Tongue (tissue), 2 donors: ENCODE measurements around the gene UBAP2. TPM values are rescaled to one million over a fixed set of nuclear protein-coding genes. Genes with fewer than 3 reads are reported as not detected.

ENCODE experiments used
- DNase-seq: peaks from one replicate; pipeline ENCODE4 v3.0.0-alpha.2; 2015
- total RNA-seq: library from RNA; depleted of rRNA; stranded (reverse); fragments of >200 nt; gene quantifications from one replicate; pipeline ENCODE4 v1.2.3, GENCODE V29; 2014

Gene UBAP2
- total RNA-seq, 1 donor from 2014 or later = 60.4 TPM

DNA sequence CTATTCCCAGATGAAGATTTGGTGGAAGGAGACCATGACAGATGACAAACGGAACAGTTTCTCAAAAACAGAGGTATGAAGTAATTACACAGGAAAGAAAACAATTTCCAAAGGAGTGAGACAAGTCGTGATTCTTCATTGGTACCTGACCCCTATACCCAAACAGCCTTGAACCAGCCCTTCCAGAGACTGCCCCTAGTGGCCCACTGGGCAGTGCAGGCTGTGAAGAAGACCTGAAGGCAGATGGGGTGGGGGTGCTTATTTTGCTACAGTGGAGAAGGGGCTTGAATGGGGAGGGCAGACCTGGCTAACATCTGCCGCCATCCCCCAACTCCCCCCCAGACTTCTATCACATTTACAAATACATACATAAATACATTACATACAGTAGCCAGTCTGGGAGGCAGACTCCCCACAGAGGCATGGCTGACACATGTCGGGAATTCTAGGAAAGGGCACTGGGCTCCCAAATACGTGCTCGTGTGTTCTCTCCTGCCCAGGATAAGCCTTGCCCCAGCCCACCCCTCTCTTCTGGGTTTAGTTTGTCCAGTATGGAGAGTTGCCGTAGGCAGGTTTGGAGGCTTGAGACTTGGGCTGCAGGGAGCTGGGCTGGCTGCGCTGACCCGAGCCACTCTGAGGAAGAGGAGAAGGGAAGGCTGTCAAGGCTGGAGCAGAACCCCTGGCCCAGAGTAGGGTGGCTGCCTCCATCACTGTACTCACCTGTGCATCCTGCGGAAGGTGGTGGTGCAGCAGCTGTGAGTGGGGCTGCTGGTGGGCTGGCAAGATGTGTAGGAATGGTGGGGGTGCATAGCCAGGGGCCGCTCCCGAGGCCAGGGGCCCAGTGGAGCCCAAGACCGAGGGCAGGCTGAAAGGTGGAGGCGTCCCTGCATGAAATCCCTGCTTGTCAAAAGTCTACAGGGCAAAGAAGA is 126.5 kb downstream of the UBAP2 start:
- no peak for DNase-seq

GRCh38 chr9:33919276-33919897 is 129.3 kb downstream of the UBAP2 start:
- DNase-seq = no peak

GRCh38 chr9:33917036-33917435 is 131.7 kb downstream of the UBAP2 start:
- DNase-seq = no peak

GRCh38 chr9:33914887-33915628 is 133.6 kb downstream of the UBAP2 start:
- no peak for DNase-seq

- DNase-seq = no peak
Measured at GRCh38 chr9:33913541-33913940, 135.1 kb downstream of the UBAP2 start.

- DNase-seq = no peak
Measured at GRCh38 chr9:33908749-33909148, 139.9 kb downstream of the UBAP2 start.

DNA sequence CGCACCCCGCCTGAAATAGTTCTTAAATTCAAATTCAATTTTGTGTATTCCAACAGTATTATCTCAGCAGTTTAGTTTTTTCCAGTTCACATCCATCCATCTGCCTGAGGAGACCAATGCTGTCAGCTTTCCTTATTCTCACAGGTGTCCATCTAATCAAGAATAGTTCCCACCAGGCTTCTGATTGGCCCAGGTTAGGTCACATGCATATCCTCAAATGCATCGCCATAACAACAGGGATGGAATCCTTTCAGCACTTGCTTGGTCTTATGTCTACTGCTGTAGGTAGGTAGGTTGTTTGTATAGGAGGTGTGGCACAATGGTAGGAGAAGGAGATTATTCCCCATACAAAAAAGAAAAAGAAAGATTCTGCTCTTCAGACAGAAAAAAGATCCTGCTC is 140.6 kb downstream of the UBAP2 start:
- DNase-seq = no peak

- no peak for DNase-seq
Measured at GRCh38 chr9:33907347-33907746, 141.3 kb downstream of the UBAP2 start.

DNA sequence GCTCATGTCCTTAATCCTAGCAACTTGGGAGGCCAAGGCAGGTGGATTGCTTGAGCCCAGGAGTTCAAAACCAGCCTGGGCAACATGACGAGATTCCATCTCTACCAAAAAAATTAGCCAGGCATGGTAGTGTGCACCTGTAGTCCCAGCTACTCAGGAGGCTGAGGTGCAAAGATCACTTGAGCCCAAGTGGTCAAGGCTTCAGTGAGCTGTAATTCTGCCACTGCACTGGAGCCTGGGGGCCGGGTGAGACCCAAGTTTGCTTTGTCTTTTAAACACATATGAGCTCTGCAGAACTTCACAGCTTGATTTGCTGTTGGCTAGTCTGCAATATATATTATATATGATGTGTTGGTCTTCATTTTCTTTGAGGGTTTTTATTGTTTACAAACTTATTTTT is 141.9 kb downstream of the UBAP2 start:
- no peak for DNase-seq

DNA sequence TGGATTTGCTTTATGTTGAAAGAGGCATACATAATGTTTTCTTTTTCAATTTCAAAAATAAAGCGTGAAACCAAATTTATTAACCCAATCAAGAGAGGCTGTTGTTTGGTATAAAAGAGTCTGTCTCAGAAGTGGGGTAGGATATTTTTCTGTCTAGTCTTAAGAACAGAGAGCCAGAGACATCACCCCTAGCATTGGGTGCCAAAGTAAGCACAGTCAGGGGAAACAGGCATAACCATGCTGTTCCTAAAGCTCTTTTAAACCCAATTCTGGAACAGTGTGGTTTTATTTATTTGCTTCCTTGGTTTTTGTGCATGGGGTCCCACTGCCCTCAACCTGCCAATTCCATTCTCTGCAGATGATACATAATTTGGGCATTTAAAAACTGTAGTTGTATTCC is 143.6 kb downstream of the UBAP2 start:
- no peak for DNase-seq

DNA sequence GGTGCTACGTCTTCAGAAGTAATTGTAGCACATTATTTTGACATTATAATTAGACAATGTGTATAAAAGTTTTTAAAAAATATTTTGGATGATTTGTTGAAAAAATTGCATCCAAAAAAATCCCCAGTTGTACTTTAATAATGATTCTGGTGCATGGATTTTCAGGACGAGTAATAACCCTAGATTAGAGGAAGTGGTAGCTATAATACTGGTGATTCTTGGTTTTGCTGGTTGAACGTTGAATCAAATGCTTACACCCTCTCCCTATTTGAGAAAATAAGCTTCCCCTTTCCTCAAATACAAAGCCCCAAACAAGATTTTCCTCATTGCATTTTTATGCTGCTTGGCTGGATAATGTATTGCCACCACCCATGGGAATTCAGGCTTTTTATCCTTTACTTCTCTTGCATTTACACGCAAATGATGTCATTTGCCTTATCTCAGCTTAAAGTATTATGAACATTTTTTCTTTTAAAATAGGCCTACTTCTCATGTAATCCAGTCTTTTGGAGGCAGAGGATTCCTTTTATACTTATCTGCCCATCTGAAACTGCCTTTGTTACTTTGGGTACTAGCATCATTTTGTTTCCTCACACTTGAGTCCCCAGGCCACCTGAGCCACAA is 145.4 kb downstream of the UBAP2 start:
- DNase-seq = no peak

DNA sequence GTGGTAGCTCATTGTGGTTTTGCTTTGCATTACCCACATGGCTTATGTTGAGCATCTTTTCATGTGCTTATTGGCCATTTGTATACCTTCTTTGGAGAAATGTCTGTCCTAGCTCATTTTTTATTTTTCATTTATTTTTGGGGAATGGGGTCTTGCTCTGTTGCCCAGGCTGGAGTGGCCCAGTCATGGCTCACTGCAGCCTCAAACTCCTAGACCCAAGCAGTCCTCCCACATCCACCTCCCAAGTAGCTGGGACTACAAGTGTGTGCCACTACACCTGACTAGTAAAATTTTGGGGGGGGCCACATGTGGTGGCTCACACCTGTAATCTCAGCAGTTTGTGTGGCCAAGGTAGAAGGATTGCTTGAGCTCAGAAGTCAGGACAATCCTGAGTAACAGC is 154.4 kb downstream of the UBAP2 start:
- DNase-seq = no peak

DNA sequence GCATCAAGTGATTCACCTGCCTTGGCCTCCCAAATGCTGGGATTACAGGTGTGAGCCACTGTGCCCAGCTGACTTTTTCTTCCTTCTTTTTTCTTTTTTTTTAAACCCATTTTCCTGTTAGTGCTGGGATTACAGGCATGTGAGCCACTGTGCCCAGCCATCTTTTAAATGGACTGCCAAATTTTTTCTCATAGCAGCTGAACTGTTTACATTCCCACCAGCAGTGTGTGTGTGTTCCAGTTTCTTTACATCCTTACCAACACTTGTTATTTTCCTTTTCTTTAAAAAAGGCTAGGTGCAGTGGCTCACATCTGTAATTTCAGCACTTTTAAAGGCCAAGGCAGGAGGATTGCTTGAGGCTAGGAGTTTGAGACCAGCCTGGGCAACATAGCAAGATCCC is 154.8 kb downstream of the UBAP2 start:
- no peak for DNase-seq

GRCh38 chr9:33885948-33886347 is 162.7 kb downstream of the UBAP2 start:
- no peak for DNase-seq

GRCh38 chr9:33884856-33885701 is 163.6 kb downstream of the UBAP2 start:
- peak; percentile 81 for DNase-seq

GRCh38 chr9:33881635-33882034 is 167.1 kb downstream of the UBAP2 start:
- no peak for DNase-seq

GRCh38 chr9:33880211-33881089 is 168.2 kb downstream of the UBAP2 start:
- no peak for DNase-seq

GRCh38 chr9:33878691-33879366 is 169.9 kb downstream of the UBAP2 start:
- DNase-seq = no peak

GRCh38 chr9:33877727-33878489 is 170.8 kb downstream of the UBAP2 start:
- no peak for DNase-seq
